AG09309 (cell line): ENCODE data around the gene CYP4F12.

ENCODE experiments used
- DNase-seq: peaks from one replicate; pipeline ENCODE4 v3.0.0-alpha.2; 2010; ENCODE audit warnings: low read depth
- H3K4me3 ChIP-seq: 2 replicates; pipeline ENCODE4 v1.5.1; 2011; ENCODE audit warnings: mild to moderate bottlenecking, low read depth, low read length, moderate library complexity; ENCODE audit not compliant: control insufficient read depth
- TF ChIP-seq, protein P1 (sequence below): IDR thresholded peaks from 2 replicates; pipeline ENCODE4 v1.5.1; 2011; ENCODE audit warnings: mild to moderate bottlenecking, low read depth, low read length, inconsistent platforms; ENCODE audit not compliant: insufficient read depth, control insufficient read depth; ENCODE audit errors: missing control alignments

The CYP4F12 gene

DNA sequence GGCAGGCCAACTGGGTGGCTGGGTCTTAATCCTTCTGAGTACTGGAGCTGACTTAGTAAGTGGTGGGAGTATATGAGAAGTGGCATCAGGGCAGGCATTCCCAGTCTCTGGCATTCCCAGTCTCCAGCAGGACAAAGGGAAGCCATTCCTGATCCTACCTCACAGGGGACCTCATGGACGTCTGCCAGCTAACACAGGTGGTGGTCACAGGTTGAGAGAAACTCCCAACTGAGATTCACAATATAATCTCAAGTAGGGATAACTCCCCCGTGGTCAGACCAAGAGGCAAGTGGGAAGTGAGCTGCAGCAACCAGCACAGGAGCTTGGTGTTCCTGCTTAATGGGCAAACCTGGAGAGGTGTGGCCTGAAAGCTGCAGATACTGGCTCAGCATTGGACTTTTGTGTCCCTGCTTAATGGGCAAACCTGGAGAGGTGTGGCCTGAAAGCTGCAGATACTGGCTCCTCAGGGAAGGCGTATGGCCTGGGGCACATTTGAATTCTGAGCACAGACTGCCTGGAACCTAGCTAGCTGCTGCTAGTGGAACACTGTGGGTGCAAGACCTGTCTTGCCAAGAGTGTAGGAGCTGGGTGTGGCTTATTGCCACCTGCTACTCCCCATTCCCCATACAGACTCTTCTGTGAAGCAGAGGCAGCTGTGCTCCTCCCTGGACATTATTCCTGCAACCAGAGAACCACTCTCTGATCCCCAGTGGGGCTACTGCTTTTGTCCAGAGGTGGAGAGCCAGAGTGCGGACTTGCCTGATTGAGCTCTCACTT, 29.1 kb downstream of the CYP4F12 start:
- no peak overlapping the region for H3K4me3 ChIP-seq
- DNase-seq = no peak
- TF ChIP-seq, protein P1, sequence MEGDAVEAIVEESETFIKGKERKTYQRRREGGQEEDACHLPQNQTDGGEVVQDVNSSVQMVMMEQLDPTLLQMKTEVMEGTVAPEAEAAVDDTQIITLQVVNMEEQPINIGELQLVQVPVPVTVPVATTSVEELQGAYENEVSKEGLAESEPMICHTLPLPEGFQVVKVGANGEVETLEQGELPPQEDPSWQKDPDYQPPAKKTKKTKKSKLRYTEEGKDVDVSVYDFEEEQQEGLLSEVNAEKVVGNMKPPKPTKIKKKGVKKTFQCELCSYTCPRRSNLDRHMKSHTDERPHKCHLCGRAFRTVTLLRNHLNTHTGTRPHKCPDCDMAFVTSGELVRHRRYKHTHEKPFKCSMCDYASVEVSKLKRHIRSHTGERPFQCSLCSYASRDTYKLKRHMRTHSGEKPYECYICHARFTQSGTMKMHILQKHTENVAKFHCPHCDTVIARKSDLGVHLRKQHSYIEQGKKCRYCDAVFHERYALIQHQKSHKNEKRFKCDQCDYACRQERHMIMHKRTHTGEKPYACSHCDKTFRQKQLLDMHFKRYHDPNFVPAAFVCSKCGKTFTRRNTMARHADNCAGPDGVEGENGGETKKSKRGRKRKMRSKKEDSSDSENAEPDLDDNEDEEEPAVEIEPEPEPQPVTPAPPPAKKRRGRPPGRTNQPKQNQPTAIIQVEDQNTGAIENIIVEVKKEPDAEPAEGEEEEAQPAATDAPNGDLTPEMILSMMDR = no peak

DNA sequence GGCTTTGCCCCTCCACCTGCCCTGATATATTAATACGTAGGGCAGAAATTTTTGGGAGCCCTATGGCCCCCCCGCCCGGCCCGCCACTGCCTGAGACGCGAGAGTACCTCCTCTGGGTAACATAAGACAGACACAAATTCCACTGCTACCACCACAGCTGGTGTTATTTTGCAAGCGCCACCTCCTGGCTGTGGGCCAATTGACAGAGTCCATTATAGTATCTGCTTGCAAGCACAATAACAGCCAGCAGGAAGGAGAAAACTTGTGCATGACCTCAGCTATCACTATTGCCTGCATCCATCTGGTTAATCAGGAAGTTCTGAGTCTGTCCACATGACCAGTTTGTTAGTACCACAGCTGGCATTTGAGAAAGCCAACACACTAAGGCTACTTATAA, 29.6 kb downstream of the CYP4F12 start:
- no peak overlapping the region for H3K4me3 ChIP-seq
- no peak for DNase-seq
- TF ChIP-seq, protein P1 = no peak

GRCh38 chr19:15714638-15715037, 41.8 kb downstream of the CYP4F12 start:
- DNase-seq = no peak
- H3K4me3 ChIP-seq = no peak overlapping the region
- TF ChIP-seq, protein P1 = no peak

GRCh38 chr19:15715642-15716041, 42.8 kb downstream of the CYP4F12 start:
- TF ChIP-seq, protein P1 = no peak
- H3K4me3 ChIP-seq = no peak overlapping the region
- no peak for DNase-seq

- H3K4me3 ChIP-seq = no peak overlapping the region
- TF ChIP-seq, protein P1 = no peak
- no peak for DNase-seq
Measured at GRCh38 chr19:15717809-15718208, 44.9 kb downstream of the CYP4F12 start.

GRCh38 chr19:15721268-15721667, 48.4 kb downstream of the CYP4F12 start:
- TF ChIP-seq, protein P1 = no peak
- no peak overlapping the region for H3K4me3 ChIP-seq
- DNase-seq = no peak
